GM12891 (cell line): Measurements from ENCODE around the gene HEMK1.

ENCODE experiments used
- DNase-seq: peaks from one replicate; pipeline ENCODE4 v3.0.0; 2011; ENCODE audit warnings: low spot score; ENCODE audit not compliant: insufficient read length
- FAIRE-seq: peaks from 2 replicates; lab custom pipeline; 2011; peaks lifted over from hg19 to GRCh38; lab: Jason Lieb, UNC
- PAX5 ChIP-seq: IDR thresholded peaks from 2 replicates; pipeline ENCODE4 v1.6.1; 2011; ENCODE audit warnings: low read length, moderate library complexity, mild to moderate bottlenecking; ENCODE audit not compliant: insufficient read depth, severe bottlenecking
- POLR2A ChIP-seq: IDR thresholded peaks from 2 replicates; pipeline ENCODE4 v1.6.1; 2011; ENCODE audit warnings: low read depth, low read length, control low read depth
- POLR2AphosphoS5 ChIP-seq: IDR thresholded peaks from 2 replicates; pipeline ENCODE4 v1.6.1; 2011; ENCODE audit warnings: low read depth, low read length, control low read depth
- POU2F2 ChIP-seq: IDR thresholded peaks from 2 replicates; pipeline ENCODE4 v1.6.1; 2011; ENCODE audit warnings: low read depth, mild to moderate bottlenecking, control low read depth, low read length, moderate library complexity
- SPI1 ChIP-seq: IDR thresholded peaks from 2 replicates; pipeline ENCODE4 v1.6.1; 2011; ENCODE audit warnings: low read depth, low read length, control low read depth
- TAF1 ChIP-seq: IDR thresholded peaks from 2 replicates; pipeline ENCODE4 v1.6.1; 2011; ENCODE audit warnings: low read depth, low read length, control low read depth

The HEMK1 gene

DNA sequence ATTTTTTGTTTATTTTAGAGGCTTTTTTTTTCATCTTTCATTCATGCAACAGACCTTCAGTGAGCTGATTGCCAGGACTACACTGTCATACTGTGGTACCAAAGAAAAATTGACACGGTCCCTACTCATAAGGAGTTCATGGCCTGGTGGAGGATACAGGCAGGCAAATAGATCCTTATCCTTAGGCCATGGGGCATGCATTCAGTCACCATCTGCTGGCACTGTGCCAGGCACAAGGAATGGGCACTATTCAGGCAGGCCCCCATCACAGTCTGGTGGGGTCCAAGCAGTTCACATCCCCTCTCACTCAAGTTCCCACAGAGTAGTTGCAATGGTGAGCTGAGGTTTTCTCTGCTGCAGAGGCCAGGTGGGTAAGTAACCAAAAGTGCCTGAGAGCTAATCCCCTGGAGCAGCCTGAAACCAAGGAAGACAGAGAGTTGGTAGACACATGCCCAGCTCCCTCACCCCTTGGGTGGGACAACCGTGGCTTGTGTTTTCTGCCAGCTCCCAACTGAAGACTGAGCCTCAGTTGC, 25.0 kb downstream of the HEMK1 start:
- TF ChIP-seq PAX5 (no peak), POU2F2 (no peak), SPI1 (no peak), TAF1 (no peak), POLR2AphosphoS5 (no peak), POLR2A (no peak)
- FAIRE-seq (no peak), DNase-seq (no peak)

DNA sequence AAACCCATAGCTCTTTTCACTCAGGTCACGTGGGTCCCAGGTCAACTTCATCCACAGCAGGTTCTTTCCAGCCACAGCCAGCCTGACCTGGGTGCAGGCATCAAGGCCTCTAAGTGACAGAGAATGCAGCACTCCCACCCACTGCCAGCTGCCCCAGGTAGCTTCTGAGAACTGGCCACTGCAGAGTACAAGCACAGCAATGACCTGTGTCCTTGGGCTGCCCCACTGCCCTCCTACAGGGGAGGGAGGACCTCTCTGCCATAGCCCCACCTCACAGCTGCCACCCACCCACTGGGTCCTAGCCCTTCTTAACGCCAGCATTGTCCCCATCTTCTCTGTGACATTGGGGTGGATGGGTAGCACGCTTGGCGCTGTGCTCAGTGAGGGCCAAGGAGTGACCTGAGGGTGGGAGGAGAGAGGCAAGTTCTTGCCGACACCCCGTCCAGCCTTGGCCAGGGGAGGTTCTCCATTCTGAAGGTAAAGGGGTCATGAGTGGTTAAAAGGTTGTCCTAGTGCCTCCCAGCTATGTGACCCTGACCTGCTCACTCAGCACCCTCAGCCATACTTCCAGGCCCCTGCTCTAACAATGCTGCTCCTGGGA, 29.9 kb downstream of the HEMK1 start:
- TF ChIP-seq POU2F2 (no peak), TAF1 (no peak), POLR2AphosphoS5 (no peak), SPI1 (no peak), PAX5 (no peak), POLR2A (no peak)
- FAIRE-seq: no peak
- no peak for DNase-seq

DNA sequence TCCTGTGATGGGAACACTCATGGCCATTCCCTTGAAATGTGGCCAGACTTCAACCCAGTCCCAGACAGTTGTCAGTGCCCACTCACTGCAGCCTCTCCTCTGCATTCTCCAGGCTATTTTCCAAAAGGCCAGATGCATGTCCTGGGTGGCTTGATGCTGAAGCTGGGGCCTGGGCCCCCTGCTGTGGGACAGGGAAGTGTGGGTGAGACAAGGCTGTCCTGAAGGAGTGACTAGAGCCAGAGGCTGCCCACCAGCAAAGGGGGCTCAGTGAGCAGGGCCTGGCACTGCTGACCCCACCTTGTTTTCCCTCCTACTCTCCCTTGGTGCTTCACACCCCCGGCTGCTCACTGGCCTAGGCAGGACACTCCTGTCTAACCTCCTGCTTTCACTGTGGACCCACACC, 30.4 kb downstream of the HEMK1 start:
- FAIRE-seq: no peak
- TF ChIP-seq PAX5 (no peak), POLR2A (no peak), POLR2AphosphoS5 (no peak), POU2F2 (no peak), SPI1 (no peak), TAF1 (no peak)
- no peak for DNase-seq

DNA sequence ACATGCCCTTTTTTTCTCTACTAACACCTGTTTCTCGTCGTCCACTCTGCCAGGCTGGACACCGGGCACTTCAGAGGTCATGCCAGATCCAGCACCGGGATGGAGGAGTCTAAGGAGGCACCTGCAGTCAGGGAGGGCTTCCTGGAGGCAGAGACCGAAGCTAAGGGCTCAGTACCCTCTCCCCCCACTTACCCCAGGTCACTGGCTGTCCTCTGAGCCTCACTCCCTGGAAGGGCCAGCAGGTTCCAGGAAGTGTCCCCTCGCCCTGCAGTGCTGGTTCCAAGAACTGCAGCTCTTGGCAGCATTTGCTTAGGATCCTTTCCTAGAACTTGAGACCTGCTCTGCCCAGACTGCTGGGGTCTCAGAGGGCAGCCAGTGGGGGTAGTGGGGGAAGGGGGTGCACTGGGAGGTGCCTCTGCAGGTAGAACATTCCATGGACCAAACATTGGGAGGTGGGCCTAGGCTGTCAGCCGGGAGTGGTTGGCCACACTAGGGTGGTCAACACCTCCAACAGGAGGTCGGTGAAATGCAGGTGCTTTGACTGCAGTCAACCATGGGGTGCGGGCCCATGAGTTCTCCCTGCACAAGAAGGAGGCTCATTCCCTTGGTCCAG, 30.9 kb downstream of the HEMK1 start:
- no peak for DNase-seq
- TF ChIP-seq POLR2AphosphoS5: no peak
- no peak for TF ChIP-seq PAX5
- no peak for TF ChIP-seq TAF1
- no peak for TF ChIP-seq POU2F2
- no peak for TF ChIP-seq SPI1
- TF ChIP-seq POLR2A: no peak
- FAIRE-seq: no peak

DNA sequence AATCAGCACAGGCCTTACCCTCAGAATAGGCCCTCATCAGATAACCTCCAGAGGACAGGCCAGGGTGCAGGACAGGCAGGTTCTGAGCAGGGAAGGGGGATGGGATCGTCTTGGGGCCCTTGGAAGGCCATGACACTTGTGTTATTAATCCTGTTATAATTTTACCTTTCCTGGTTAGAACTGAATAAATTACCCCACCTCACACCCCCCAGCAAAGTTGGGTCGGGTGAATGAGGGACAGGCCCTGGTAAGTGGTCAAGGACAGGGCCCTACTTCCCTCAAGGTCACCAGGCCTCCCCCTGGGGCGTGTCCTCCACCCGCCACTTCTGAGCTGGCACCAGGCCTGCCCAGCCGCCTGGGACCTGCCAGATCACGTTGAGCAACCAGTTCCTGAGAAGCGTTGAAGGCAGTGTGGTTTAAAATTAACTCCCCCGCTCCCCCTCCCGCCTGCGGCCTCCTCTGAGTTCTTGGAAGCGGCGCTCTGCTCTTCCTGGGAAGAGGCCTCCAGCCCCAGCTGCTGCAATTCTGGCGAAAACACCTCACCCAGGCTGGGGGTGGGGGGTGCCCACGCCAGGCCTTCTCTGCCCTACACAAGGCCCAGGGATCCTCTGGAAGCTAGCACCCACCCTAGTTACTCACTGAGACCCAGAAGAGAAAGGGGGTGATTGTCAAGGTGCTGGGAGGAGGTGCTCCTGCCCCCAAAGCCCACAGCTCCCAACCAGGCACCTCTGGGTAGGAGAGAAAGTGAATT, 31.7 kb downstream of the HEMK1 start:
- TF ChIP-seq POU2F2 (no peak), PAX5 (no peak), POLR2A (no peak), POLR2AphosphoS5 (no peak), SPI1 (no peak), TAF1 (no peak)
- FAIRE-seq (no peak), DNase-seq (no peak)

DNA sequence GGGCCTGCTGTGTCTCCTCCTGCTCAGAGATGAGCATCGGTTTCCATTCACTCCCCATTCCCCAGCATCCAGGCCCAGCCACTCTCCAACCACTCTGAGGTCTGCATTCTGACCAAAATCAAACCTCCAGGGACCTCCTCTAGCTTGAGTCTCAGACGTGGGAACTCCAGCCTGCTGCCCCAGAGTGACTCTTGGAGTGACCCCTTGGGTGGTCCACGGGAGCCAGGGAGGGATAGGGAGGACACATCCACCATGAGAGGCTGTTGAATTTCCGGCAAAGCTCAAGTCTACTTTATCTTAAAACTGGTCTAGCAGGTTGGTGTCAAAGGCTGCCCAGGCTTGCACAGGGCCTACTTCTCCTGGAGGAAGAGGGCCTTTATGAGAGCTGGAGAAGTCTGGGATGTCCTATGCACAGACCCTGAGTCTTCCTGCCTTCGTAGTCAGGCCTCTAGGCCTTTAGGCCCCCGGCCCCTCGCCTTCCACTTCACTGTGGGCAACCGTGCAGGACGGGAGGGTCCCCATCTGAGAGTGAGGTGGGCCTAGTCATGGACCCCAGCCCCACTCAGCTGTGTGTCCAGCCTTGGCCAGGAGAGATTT, 33.4 kb downstream of the HEMK1 start:
- FAIRE-seq (no peak), DNase-seq (no peak)
- TF ChIP-seq POLR2A (no peak), POLR2AphosphoS5 (no peak), SPI1 (no peak), PAX5 (no peak), TAF1 (no peak), POU2F2 (no peak)

DNA sequence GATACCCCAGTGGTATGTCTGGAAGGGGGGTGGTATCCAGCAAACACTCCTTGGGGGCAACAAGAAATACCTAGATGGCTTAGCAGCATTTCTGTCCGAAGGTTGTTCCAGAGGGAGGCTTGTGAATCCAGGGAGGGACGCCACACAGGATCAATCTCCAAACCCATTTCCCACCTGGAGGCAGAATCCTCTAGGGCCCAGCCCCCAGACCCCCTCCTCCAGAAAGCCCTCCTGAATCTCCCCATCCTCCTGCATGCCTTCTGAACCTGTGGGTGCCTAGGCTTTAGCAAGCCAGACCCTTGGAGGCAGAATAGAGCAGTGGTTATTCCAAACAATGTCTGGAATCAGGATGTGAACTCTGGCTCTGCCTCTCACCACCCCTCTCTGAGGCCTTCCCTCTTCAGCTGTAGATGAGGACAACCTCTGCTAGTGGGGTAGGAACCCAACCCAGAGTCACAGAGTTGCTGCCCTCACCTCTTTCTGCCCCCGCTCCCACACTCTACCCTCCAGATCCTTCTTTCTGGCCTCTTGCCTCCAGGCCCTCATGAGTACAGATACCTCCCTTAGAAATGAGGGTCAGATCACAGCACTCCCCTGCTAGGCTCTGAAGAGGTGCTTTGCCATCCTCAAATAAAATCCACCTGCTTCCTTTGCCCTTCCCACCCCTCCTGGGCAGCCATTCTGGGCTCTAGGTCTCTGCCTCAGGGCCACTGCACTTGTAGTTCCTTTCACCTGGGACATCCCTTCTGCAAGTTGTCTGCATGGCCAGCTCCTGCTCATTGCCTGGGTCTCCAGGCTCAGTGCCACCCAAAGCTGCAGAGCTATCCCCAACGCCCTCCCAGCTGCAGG, 34.2 kb downstream of the HEMK1 start:
- FAIRE-seq (no peak), DNase-seq (no peak)
- TF ChIP-seq POU2F2: no peak
- no peak for TF ChIP-seq TAF1
- TF ChIP-seq POLR2A: no peak
- TF ChIP-seq SPI1: no peak
- TF ChIP-seq POLR2AphosphoS5: no peak
- TF ChIP-seq PAX5: no peak

DNA sequence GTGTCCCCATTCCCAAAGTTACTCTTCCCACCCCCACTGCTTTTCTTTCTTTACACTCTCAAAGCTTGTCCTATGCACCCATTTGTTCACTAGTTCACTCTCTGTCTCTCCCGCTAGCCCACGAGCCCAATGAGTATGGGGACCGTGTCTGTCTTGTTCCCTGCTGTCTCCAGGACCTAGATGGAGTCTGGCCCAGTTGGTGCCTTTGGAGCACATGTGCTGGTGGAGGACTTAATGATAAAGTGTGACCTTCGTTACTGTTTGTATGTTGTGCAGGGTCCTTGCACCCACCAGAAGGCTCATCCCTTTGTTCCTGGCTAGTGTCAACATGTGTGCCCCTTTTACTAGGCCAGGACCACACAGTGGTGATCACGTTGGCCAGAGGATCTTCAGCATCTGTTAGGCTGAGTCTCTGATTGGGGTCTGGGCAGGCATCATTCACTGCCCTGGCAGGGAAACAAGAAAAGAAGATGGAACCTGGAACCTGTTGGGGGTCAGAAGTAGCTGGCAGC, 34.8 kb downstream of the HEMK1 start:
- TF ChIP-seq SPI1: no peak
- no peak for TF ChIP-seq POLR2A
- no peak for TF ChIP-seq POLR2AphosphoS5
- no peak for TF ChIP-seq PAX5
- no peak for TF ChIP-seq POU2F2
- no peak for TF ChIP-seq TAF1
- FAIRE-seq (no peak), DNase-seq (no peak)
